Cerebellar nuclear complex (tissue), 1 donor: ENCODE results near the gene TUBA3E.
"Not testable (repeated sequence)": the region's sequence is repeated elsewhere in the genome, so short reads cannot be mapped to it uniquely, and the experiment has no call there.

Experiments
- DNase-seq, 2 experiments: peaks; one replicate each; lab custom pipeline; 2025; lab: John Stamatoyannopoulos, UW

Gene TUBA3E

DNA sequence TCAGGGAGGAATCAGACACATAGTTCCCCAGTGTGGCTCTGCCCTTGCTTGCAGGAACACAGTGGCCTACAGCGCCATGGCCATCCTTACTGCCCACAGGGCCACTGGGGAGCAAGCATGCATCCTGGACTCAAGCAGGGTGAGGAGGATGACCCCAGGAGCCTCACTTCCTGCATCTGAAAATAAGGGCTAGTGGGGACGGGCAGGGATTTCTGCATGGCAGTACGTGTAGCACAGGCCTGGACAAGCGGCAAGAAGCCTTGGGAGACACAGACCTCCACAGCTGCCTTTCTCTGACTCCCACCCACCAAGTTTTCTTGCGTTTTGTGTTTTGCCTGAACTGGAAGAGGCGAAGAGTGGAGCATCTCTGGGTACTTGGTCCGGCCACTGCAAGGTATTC is 35.8 kb downstream of the TUBA3E start:
- not testable (repeated sequence) for DNase-seq

DNA sequence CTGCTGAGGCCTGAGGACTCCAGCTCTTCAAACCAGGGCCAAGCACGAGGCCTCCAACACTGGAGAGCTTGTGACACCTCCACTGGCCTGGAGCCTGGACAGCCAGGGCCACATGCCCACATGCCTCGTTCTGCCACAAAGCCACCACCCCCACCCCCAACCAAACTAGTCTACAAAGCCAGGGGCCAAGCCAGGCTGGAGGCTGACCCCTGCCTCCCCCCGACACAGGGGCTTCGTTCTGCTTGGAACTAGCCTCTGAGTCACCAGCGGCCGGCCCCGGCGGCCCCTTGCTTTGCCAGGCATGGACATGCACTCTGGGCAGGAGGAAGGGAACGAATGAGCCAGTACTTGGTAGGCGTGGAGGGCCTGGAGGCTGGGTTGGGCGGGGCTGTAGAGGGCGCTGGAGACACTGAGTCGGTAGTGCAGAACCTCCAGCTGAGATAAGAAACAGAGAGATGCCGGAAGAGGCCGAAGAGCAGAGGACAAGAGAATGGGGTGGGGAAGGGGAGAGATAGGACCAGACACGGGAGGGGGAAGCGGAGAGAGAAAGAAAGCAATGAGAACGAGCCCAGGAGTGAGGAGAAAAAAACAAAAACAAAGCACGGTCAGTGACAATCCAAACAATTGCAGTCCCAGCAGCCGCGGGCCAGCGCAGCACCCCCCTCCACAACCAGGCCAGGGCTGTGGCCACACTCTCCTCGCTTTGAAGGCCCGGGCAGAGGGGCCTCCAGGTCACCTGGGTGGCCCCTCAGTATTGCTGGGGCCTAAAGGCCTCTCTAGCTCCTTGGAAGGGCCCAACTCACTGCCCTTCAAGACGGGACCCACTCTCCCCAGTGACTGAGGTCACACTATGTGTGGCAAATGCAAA is 37.2 kb downstream of the TUBA3E start:
- DNase-seq: not testable (repeated sequence)

DNA sequence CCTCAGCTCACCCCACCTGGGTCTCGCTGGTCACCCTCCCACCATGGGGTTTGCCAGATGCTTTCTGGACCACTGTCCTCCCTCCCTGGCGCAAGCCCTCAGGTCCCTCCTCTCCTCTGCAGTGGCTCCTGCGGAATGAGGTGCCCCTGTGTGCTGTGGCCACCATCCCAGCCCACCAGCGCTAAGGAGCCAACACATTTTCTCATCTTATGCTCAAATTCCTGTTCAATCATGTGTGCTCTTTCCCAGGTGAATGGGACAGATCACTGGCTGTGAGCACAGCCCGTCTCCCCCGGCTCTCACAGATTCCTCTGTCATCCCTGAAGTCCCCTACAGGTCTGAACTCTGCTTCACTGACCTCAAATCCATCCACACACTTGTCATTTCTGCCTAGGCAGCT is 38.1 kb downstream of the TUBA3E start:
- no peak for DNase-seq

DNA sequence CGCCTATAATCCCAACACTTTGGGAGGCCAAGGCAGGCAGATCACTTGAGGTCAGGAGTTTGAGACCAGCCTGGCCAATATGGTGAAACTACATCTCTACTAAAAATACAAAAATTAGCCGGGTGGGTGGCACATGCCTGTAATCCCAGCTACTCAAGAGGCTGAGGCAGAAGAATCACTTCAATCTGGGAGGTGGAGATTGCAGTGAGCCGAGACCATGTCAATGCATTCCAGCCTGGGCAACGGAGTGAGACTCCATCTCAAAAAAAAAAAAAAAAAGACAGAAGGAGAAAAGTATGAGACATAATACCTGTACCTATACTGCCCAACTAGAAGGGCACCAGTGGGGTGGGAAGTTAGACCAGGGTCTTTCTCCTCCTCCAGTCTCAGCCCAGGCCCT is 38.9 kb downstream of the TUBA3E start:
- DNase-seq: not testable (repeated sequence)

DNA sequence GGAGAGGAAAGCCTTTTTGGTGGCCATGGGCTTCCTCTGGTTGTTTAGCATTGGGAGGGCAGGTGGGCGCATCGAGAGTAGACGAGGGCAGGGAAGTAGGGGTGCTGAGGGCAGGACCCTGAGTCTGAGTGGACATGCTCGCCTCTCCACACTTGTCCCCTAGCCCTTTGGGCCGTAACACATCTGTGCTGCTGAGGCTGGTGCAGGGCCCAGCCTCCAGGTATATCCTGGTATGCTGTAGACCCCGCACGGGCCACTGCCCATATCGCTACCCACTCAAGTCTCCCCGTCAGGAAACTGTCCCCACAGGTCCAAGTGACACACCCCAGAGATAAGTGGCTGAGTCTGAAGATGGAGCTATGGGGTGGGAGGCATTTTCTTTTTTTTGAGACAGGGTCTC is 39.6 kb downstream of the TUBA3E start:
- no peak for DNase-seq

DNA sequence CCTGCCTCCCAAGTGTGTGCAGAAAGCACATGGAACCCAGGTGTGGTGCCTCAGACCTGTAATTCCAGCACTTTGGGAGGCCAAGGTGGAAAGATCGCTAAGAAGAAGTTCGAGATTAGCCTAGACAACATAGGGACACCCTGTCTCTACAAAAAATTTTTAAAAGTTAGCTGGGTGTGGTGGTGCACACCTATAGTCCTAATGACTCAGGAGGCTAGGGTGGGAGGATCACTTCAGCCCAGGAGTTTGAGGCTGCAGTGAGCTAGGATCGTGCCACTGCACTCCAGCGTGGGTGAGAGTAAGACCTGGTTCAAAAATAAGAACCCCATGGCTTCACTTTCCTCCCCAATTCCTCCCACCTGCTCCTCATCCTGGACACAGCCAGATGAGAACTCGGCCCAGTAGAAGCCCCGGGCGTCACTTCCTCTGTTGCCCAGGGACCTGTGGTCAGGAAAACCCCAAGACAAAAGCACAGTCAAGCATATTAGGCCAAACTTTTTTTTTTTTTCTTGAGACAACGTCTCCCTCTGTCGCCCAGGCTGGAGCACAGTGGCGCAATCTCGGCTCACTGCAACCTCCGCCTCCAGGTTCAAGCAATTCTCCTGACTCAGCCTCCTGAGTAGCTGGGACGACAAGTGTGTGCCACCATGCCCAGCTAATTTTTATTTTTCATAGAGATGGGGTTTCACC is 40.3 kb downstream of the TUBA3E start:
- DNase-seq: not testable (repeated sequence)

DNA sequence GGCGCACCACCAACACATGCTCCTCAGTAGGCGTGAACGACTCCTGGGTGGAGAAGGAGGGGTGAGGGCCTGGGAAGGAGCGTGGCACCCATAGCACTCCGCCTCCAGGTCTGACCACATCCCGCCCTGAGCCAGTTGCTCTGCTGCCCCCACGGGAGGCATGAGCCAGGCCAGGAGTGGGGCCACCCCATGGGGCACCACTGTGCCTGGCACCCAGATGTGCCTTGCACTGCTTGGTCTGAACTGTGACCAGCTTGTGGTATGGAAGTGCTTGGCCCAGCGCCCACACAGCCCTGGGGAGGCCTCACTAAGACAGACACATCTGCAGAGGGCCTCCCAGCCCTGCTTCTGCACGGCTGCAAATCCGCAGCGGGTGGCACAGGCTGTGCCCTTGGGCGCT is 40.9 kb downstream of the TUBA3E start:
- DNase-seq: not testable (repeated sequence)

DNA sequence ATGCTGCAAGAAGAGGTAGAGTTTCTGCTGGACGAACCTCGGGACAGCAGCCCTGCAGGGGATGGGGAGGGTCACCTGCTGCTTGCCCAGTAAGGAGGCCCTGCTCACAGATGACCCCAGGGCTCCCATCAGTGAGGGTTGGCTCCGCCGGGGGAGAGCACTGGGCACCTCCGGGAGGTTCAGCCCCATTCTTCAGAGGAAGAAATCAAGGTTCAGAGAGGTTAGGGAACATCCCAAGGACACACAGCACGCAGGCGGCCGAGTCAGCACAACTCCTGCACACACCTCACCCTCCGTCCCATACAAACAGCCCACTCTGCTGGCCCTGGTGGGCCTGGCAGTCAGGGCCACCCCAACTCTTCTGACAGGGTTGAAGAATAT is 41.6 kb downstream of the TUBA3E start:
- DNase-seq: no peak

DNA sequence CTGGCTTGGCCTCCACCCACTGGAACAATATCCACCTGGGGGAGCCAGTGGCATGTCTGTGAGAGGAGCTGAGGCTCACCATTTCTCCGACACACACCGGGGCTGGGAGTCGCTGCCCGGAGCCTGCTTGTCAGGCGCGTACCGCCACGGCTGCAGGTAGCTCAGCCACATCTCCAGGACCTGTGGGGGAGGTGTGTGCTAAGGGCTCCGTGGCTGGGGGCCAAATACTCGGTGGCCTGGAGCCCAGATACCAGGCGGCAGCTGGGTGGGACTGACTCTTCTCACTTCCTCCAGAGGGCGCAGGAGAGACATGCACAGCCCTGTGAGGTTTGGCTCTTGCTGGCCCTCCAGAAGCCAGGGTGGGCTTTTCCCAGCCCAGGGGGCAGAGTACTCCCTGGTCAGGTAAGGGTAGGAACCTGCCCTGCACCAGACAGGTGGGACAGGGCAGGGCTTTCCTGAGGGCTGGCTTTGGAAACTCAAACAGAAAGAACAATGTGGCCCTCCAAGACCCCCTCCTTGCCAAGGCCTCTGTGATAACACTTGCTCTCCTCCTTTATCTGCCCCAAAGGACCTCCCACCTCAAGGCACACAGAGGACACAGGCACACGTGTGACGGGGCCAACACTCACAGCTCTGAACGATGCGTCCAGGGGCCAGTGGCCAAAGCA is 42.1 kb downstream of the TUBA3E start:
- DNase-seq: peak in 1 of 2 experiments; percentile 26

DNA sequence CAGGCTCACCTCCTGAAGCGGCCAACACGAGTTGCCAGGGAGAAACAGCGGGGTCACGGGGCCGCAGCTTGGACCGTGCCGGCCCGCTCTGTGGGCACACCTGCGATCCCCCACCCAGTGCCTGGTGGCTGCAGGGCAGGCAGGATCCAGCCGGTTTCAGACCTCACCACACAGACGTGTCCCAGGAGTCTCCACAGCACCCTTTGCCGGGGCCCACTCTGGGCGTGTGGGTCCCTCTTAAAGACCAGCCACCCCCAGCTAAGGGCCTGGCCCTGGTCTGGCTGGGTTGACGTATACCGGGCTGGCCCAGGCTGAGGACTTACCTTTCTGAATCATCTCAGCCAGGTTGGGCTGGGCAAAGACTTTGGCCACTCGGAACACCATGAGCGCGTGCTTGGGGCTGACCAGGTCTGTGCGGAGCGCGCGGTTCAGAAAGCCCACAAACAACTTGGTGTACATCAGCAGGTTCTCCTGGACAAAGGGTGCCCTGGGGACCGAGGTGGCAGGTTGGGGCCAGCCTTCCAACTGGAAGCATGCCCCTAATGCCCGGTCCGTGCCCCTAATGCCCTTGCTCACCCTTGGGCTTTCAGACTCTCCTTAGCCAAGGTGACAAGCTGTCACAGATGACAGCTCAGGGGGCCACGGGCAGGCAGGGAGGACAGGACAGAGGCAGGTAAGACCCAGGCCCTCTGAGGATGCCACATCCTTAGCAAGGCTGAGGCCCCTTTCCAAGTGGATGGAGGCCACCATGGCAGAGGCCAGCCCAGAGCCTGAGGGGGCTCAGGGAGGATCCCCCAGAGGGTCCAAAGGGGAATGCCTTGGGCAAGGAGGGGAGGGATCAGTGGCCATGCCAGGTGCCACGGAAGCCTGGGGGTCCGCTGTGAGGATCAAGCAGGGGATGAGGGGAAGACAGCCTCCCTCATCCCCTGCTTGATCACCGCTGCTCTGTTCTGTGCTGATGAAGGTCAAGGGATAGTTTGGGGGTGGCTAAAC is 43.2 kb downstream of the TUBA3E start:
- DNase-seq: no peak

DNA sequence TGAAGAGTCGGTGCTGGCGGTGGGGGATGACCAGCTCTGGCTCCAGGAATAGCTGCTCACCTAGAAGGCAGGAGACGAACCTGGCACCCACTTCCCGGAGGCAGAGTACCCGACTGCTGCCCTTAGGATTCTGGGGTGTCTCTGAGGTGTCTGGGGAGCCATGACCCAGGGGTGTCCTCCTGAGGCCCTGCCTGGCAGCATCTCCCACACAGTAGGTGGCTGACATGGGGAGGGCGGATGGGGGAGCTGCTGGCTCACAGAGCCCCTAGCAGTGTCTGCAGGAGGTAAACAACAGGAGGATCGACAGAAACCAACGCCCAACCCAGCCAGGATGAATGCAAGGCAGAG is 43.8 kb downstream of the TUBA3E start:
- DNase-seq: not testable (repeated sequence)

DNA sequence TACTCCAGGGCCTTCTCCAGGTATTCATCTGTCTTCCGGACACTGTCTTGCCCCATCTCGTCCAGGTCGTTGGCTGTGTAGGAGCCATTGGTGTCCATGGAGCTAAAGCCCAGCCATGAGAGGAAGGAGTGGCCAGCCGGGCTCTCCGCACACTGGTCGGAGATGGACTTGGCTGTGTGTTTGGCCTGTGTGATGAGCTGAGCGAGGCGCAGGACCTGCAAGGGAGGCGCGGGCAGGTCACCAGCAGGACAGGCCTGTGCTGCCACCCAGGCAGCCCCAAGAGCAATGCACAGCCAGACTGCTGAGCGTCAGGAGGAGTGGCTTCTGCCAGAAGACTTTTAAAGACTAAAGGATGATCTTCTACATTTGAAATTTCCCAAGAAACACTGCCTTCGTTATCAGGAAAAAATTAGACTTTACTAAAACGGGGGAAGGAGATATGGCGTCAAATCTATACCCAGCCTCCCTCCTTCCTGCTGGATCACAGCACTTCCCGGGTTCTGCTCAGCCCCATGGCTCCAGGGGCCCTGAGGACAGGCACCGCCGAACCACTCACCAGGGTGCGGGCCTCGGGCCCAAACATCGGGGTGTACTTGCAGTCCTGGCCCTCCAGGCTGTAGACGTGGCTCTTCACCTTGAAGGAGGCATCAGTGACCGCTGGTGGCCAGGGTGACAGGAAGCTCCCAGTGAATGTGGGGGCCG is 44.4 kb downstream of the TUBA3E start:
- not testable (repeated sequence) for DNase-seq

DNA sequence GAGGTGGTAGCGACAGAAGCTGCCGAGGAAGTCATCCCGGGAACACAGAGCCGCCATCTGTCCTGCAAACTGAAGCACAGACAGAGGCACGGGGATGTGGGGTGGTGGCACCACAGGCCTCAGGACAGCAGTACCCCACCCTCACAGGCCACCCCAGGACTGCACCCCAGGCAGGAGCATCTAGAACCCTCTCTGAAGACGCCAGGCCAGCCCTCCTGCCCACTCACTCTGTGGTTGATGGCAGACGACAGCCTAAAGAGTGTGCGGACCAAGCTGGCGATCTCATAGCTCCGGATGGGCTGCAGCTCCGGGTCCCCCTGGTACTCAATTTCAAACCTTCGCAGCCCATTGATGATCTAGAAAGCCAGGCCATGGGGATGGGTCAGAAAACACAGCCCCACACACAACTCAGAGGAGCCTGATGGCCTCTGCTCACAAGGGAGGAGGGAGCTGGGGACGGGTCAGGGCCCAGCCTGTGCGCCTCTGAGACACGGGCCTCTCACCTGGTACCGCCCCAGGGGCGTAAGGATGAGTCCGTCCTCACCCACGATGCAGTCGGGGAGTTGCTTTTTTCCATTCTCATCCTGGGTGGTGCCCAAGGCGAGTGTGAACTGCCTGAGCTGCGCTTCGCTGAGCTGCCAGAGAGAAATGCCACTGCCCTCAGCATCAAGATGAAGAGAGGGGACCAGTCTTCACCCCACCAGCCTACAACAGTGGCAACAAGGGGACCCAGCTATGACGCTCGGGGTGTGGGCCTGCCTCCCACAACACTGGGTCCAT is 45.2 kb downstream of the TUBA3E start:
- no peak for DNase-seq

DNA sequence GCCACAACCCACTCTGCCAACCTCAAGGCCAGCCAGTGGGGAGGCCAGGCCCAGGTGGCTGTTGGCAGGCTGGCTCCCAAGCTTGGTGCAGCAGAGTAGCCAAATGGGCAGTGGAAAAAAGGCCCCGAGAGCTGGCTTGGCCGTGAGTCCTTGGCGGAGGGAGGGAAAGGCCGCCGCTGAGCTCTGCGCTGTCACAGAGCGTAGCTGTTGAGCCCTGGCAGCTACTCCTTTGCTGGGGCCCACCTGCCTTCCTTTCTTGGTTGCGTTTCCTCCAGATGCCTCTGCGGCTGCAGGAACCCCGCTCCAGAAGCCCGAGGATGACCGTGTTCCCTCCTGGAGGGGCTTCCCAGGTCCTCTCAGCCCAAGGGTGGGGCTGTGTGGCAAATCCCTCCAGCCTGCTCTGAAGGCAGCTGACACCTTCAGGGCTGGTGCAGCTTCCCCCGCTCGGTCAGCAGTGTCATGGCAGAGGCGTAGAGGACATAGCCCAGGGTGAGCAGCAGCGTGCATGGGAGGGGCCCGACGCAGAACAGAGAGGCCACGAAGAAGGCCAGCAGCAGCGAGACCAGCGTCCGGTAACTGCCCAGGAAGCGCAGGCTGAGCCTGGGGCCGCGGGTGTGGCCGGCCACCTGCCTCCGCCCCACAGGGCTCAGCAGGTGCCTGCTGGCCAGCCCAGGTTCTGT is 46.0 kb downstream of the TUBA3E start:
- DNase-seq: peak in 1 of 2 experiments; percentile 18

DNA sequence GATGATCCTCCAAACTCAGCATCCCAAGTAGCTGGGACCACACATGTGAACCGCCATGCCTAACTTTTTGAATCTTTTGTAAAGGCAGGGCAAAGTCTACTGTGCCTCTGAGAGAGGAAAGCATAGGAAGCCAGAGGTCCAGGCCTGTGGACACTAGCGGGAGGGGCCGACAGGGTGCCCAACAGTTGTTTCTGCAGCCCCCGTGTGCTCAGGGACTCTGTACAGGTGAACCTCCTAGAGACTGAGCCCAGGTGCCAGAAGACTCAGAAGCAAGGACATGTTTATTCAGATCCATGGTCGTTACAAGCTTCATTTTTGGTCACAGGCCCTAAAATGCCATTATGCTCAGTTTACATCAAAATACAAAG is 47.1 kb downstream of the TUBA3E start:
- not testable (repeated sequence) for DNase-seq

DNA sequence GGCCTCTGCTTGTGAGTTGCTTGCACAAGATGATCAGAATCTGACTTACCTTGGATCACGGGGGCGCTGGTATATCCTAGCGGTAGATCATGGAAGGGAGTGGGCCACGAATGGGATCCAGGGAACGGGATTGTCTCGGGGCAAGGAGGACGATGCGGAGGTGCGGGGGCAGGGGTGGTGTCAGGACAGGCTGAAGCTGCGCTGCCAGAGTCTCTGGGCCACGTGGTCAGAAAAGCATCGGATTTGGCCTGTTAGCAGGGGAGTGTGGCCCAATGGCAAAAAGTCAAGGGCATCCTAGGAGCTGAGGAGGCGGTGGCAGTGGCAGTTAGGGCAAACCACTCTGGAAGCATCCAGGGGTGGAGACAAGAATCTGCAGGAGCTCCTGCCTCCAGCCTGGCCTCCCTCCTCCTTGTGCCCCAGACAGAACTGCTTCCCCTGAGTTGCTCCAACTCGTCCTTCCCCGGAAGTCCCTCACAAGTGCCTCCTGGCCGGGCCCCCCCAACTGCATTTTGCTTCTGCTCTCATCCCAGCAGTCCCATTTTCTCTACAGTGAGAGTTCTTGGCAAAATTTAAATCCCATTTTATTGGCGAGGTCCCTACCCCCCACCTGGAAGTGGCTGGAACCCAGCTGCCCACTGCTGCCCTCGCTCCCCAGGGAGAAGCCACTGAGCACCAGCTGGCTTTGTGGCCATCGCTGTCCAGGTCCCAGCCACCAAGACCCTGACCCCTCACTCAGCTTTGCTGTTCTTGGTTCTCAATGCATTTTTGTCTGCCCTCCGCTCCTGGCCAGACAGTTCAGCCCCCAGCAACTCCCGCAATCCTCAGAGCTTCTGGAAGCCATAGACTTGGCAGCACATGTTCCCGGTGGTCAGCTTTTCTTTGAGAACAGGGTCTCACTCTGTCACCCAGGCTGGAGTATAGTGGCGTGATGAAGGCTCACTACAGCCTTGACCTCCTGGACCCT is 47.8 kb downstream of the TUBA3E start:
- DNase-seq: no peak

DNA sequence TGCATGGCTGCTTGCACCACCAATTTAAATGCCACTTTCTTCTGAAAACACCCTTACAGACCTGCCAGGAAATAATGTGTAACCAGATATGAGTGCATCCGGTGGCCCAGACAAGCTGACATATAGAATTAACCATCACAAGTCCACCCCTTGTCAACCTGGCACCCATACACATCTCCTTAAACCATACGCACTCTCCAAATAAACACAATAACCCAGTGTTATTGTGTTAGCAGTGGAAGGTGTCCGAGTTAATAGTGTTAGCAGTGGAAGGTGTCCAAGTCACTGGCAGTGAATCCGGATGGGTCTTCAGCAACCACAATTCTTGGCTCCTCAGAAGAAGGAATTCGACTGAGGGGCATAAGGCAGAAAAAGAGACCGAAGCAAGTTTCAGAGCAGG is 49.7 kb downstream of the TUBA3E start:
- DNase-seq: not testable (repeated sequence)

DNA sequence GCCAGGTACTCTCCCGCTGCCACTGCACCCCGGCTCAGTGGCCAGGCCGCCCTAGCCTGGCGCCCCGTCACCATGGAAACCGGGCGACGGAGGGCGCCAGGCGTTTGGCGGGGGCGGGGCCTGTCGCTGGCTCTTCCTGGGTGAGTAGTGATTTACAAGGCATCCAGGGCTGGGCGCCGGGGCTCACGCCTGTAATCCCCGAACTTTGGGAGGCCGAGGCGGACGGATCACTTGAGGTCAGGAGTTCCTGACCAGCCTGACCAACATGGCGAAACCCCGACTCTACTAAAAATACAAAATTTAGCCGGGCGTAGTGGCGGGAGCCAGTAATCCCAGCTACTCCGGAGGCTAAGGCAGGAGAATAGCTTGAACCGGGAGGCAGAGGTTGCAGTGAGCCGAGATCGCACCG is 53.2 kb downstream of the TUBA3E start, which contains the start of gene CCDC74B:
CCDC74B (minus strand) TSS at position 107 of the 409 bp plus-strand sequence. CDS start 116 bp downstream, outside the sequence.
- not testable (repeated sequence) for DNase-seq
